ENCODE data around the gene NT5M.

The NT5M gene

DNA sequence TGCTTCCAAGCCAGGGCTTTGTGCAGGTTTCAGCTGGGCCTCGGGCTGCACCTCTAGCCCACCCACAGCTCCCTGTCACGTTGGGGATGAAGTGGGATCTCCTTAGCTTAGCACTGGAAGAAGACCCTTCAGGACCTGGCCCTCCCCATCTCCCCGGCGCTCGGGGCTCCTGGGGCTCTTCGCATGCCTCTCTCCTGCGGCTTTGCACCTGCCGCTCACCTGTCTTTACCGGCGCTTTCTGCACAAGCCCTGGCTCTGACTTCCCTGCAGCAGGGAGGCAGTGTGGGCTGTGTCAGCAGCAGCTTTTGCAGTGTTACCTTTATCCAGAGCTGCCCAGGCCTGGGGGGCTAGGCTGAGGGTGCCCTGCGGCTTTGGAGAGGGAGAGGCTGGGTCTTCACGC lies 52.3 kb downstream of the NT5M start:
- no peak for DNase-seq

DNA sequence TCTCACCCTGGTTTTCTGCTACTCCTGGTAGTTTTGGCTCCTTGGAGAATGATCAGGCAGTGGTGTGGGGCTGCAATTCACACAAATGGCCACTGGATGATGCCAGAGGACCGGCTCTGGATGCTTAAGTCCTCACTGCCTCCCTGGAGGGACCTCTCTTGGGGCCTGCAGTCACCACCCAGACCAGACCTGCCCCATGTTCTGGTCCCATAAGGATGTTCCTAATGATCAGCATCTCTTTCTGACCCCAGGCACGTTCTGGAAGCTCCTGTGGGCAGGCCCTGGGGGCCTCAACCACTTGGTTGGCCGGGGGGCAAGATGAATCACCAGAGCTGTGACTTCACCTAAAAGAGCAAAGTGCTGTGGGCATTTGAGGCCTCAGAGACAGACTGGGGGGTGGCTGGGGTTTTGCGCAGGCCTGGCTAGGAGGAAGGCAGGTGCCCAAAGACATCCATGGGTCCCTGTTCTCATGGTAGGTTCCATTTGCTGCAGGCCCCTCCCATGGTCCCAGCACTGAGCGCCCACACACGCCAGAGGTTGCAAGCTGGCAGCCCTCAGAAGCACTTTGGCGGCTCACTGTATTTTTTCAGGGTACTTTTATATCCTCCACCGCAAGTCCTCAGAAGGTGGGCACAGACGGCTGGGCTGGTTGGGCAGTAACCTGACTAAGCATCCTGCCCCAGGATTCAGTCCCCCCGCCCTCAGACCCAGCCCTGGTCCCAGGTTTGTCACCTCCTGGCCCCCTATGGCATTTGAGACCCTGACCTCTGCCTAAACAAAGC lies 53.2 kb downstream of the NT5M start:
- peak; percentile 82 to 85 for DNase-seq

DNA sequence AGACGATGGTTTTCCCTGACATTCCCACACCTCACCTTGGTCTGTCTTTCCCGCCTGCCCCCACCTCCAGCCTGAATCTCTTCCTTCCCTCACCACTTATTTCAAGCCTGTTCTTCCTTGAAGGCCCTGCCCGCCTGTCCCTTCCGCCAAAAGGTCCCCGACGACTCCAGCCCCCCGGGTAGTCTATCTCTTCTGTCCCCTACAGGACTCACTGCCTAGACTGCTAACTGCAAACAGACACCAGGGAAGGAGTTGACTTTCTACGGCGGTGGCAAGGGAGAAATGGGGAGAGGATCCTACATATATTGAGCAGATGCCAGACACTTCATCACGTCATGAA lies 53.7 kb downstream of the NT5M start:
- DNase-seq, result no peak

DNA sequence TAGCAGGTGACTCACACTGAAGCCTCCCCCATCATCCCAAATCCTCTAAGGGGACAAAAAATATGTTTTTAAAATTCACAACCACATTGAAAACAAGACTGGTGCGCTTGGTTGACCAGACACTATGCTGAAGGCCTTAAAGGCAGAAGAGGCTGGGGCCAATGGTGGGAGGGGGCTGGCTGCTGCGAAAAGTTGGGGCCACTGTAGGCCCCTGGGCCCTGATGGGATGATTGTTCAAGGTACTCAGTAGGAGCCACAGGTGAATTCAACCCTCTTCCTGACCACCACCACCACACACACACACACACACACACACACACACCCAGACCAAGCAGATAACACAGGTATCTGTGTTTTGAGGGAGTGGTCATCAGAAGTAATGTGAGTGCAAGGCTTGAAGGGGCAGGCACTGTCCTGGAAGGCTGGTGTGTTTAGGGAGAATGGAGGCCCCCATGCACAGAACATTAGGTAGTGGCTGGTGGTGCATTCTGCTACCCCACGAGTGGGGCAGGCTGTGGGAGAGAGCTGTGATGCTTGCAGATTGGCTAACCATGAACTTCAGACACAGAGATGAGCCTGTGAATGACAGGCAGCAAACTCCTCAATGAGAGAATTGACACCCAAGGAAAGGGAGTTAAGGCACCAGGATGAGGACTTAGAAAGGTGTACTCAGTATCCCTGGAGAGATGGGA lies 55.0 kb downstream of the NT5M start:
- DNase-seq, result no peak

- DNase-seq, result no peak
These were observed 55.7 kb downstream of the NT5M start for GRCh38 chr17:17358866-17359265.

- DNase-seq, result no peak
These were observed 56.1 kb downstream of the NT5M start for GRCh38 chr17:17359271-17359670.

DNA sequence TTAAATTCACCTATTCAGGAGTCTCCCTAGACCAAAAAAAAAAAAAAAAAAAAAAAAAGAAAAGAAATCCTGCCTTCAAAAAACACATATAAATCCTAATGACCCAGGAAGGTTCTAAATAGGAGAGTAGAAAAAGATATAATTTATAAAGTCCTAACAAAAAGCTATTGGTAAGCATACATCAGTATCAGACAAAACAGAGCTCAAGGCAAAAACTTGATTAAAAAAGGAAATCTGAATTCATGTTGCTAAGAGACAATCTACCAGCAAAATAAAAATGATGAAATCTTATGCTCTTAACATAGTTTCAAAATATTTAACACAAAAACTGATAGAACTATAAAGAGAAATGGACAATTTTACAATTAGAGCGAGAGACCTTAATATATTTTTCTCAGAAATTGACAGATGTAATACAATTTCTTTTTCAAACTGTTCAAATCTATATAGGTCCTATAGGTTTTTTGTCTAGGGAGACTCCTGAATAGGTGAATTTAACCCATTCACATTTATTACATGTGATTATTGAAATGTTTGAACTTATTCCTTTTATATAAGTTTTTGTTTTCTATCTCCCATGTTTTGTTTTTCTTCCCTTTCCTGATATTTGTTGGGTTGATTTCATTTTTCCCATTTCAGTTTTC lies 57.0 kb downstream of the NT5M start:
- no peak for DNase-seq

DNA sequence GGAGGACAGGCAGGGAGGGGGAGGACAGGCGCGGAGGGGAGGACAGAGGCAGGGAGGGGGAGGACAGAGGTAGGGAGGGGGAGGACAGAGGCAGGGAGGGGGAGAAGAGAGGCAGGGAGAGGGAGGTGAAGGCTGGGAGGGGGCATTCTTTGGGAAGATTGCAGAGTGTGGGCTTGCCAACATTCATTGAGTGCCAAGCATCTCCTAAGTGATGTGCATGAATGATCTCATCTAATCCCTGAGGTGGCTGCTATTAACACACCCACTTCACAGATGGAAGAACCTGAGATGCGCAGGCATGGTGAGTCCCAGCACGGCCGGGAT lies 58.3 kb downstream of the NT5M start:
- DNase-seq, result no peak

DNA sequence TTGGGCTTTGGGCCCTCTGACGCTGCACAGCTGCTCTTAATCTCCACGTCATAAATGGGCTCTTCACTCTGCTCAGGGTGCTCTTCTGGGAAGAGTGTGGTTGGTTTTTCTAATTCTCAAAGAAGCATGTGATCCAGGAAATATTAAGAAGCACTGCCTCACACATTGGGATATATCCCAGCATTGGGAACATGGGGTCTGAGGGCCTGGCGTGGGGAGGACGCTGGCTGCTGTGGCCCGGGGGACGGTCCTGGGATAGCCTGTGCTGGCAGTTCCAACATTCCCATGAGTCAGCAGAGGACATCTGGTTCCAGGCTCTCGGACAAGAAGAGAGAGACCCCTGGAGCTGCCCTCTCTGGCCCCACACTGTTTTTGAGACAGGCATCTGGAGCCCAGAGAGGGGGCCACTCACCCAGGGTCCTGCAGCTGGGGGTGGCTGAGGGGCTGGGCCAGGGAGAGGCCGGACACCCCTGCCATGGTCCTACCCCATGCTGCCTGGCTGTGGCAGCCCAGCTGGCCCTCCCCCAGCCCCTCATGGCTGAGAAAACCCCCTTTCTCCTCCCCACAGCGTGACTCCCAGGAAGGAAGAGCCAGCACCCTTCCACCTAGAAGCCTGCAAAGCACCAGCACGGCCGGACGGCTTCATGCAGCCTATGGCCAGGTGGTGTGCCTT lies 58.8 kb downstream of the NT5M start:
- no peak for DNase-seq

GRCh38 chr17:17362540-17362930 lies 59.4 kb downstream of the NT5M start:
- DNase-seq, result no peak

- DNase-seq, result no peak
These were observed 60.6 kb downstream of the NT5M start for GRCh38 chr17:17363638-17364337.

- no peak for DNase-seq
These were observed 61.1 kb downstream of the NT5M start for GRCh38 chr17:17364338-17364667.

DNA sequence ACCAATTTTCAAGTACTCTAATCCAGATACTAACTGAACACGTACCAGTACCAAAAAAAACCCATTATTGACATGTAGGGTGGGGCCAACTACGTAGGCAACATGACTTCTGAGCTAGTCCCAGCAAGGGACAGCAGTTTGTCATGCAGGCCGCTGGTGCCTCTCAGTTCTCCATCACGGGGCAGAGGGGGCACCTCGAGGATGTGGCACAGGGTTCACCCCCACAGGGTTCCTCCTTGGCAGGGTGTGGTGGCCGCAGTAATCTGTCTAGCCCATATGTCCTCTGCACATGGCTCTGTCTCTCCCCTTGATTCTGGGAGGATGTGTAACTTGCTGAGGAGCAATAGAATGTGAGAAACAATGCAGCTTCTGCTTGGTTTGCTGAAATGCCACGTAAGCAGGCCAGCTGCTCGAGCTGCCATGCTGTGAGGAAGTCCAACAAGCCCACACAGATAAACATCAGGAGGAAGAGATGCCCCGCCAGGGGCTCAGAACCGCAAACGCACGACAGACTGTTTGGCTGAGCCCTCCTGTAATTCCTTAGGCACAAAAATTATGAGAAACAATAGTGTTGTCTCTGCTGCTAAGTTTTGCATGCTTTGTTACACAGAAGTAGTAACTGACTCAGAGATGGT lies 62.4 kb downstream of the NT5M start:
- no peak for DNase-seq

GRCh38 chr17:17366235-17366634 lies 63.1 kb downstream of the NT5M start:
- DNase-seq, result no peak

DNA sequence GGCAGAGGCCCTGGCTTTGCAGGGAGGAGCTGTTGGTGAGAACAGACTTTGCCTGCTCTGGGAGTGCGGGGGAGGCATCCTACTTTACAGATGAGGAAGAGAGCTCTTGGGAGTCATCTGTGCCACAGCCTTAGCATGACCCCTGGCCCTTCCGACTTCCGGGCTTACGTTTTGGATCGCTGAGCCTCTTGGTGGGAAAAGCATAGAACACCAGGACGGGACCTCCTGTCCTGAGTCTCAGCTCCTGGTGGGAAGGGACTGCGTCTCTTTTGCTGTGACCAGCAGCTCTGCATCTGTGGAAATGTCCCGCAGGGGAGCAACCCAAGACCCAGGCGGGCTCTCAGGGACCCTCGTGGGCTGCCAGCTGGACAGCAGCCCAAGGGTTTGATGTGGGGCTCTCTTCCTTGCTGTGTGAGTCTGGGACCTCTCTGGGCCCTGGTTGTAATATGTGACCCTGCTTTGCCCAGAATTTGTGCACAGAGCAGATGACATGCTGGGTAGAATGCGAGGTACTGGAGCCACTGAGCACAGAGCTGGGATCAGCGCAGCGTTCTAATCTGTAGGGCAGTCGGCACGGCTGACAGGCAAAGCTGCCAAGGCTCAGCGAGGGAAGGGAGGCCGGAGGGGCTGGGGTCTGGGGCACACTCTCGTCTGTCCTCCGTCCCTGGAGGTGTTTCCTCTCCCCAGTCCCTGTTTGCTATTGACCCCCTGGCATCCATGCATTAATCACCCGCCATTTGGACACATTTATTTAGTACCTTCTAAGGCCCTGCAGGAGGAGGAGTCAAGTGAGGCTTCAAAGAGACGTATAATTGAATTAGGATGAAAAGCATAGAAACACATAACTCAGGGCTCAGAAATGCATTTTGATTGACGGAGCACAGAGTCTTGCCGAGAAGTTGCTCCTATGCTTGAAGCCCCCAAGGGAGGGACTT lies 64.0 kb downstream of the NT5M start:
- DNase-seq, result no peak

DNA sequence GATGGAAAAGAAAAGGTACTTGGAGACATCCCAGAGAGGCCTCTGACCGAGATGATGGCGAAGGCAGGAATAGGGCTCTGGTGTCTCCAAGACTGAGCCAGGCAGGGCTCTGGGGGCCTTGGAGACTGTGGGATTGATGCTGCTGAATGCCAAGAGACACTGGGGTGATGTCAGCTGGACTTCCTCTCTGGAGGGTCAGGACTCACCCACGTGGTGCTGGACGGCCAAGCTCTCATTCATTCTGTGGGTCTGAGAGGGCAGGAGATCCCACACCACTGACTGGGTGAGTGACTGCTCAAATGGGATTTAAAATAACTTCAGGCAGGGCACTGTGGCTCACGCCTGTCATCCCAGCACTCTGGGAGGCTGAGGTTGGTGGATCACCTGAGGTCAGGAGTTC lies 64.8 kb downstream of the NT5M start:
- DNase-seq, result no peak

DNA sequence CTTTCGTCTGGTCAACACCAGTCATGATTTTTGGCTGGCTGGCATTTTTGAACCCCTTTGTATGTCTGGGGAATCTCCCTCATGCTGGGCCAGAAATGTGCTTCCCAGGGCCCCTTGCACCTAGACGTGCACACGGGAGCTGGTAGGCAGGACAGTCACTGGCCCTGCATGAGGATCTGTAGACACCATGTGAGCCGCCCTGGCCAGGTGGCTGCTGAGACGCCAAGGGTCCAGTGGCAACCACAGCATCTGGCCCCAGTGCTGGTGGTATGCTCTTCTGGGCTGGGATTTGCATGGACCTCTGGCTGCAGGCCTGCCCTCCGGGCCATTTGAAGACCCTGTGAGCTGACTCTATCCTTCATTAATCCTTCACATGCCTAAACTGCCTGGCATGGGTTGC lies 67.5 kb downstream of the NT5M start:
- DNase-seq, result no peak

GRCh38 chr17:17372856-17373520 lies 69.8 kb downstream of the NT5M start:
- DNase-seq, result no peak

DNA sequence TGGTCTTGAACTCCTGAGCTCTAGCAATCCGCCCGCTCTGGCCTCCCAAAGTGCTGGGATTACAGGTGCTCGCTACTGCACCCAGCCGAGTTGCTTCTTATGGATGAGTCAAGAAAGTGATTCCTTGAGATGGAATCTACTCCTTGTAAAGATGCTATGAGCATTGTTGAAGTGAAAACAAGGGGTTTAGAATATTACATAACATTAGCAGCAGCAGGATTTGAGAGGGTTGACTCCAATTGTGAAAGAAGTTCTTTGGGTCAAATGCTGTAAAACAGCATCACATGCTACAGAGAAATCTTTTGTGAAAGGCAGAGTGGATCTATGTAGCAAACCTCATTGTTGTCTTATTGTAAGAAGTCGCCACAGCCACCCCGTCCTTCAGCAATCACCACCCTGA lies 72.7 kb downstream of the NT5M start:
- DNase-seq, result no peak

DNA sequence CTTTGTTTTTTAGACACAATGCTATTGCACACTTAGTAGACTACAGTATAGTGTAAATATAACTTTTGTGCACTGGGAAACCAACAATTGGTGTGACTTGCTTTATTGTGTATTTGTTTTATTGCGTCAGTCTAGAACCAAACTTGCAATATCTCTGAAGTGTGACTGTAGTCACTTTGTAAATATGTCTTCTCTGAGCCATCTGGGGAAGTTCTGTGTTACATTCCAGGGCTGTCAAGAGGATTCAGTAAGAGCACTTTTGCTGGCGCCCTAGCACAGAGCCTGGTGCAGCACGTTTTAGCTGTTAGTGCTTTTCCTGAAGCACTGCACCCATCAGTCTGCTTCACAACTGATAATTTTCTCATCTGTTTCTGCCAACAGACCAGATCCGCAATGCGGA lies 73.2 kb downstream of the NT5M start:
- DNase-seq, result no peak
